HG02870 (cell line): ENCODE data around the gene TBCE.

Source experiments
- ATAC-seq: cut with Tn5 transposase; IDR thresholded peaks from one replicate; pipeline ENCODE4 v1.9.1; 2021; ENCODE audit warnings: mild to moderate bottlenecking, moderate library complexity; ENCODE audit not compliant: unreplicated experiment

The TBCE gene

GRCh38 chr1:235367000-235367908 lies at the start of gene TBCE:
TBCE (plus strand) TSS chr1:235367427; CDS start chr1:235380050, 12,623 bp downstream.
- ATAC-seq: peak; percentile 100

- no peak for ATAC-seq
Observed at GRCh38 chr1:235319255-235319654, 48.0 kb upstream of the TBCE start.

- no peak for ATAC-seq
Observed at GRCh38 chr1:235320521-235321179, 46.6 kb upstream of the TBCE start.

GRCh38 chr1:235324296-235324695 lies 42.9 kb upstream of the TBCE start:
- ATAC-seq: no peak

GRCh38 chr1:235325139-235325538 lies 42.1 kb upstream of the TBCE start:
- ATAC-seq: no peak

GRCh38 chr1:235325854-235326253 lies 41.4 kb upstream of the TBCE start:
- ATAC-seq: no peak

- no peak for ATAC-seq
Observed at GRCh38 chr1:235326719-235327558, 40.3 kb upstream of the TBCE start.

- no peak for ATAC-seq
Observed at GRCh38 chr1:235327559-235328270, 39.5 kb upstream of the TBCE start, which contains the start of gene ARID4B. ARID4B (minus strand) TSS chr1:235328179; CDS start chr1:235326919, 1,260 bp downstream.

- ATAC-seq: peak; percentile 73
Observed at GRCh38 chr1:235328271-235329138, 38.7 kb upstream of the TBCE start, which contains the start of gene GGPS1. GGPS1 (plus strand) TSS chr1:235328570; CDS start chr1:235335265, 6,695 bp downstream.

- no peak for ATAC-seq
Observed at GRCh38 chr1:235329139-235329902, 37.9 kb upstream of the TBCE start.

- no peak for ATAC-seq
Observed at GRCh38 chr1:235330918-235331285, 36.3 kb upstream of the TBCE start.

- no peak for ATAC-seq
Observed at GRCh38 chr1:235331401-235331800, 35.8 kb upstream of the TBCE start.

- no peak for ATAC-seq
Observed at GRCh38 chr1:235336903-235337302, 30.3 kb upstream of the TBCE start.

- ATAC-seq: no peak
Observed at GRCh38 chr1:235339746-235340145, 27.5 kb upstream of the TBCE start.

GRCh38 chr1:235341334-235341733 lies 25.9 kb upstream of the TBCE start:
- no peak for ATAC-seq

- ATAC-seq: no peak
Observed at GRCh38 chr1:235342039-235342438, 25.2 kb upstream of the TBCE start.

- no peak for ATAC-seq
Observed at GRCh38 chr1:235342471-235342870, 24.8 kb upstream of the TBCE start.

GRCh38 chr1:235343726-235344125 lies 23.5 kb upstream of the TBCE start:
- ATAC-seq: no peak

- ATAC-seq: no peak
Observed at GRCh38 chr1:235351441-235351840, 15.8 kb upstream of the TBCE start.
